Keratinocyte (primary cell): ENCODE data around the gene PCDH1. TPM values are rescaled to one million over a fixed set of nuclear protein-coding genes. Genes with fewer than 3 reads are reported as not detected.

Experiments used
- DNase-seq: peaks from one replicate; pipeline ENCODE4 v3.0.0-alpha.2; 2011; ENCODE audit warnings: low read depth, missing footprints, low spot score
- FAIRE-seq: peaks from 2 replicates; lab custom pipeline; 2011; peaks lifted over from hg19 to GRCh38; lab: Jason Lieb, UNC
- H2AFZ ChIP-seq: 2 replicates; pipeline ENCODE4 v1.6.0; 2012; ENCODE audit warnings: low read length, control low read depth, inconsistent platforms; ENCODE audit not compliant: control insufficient read depth
- H3K27ac ChIP-seq: 2 replicates; pipeline ENCODE4 v1.5.1; 2011; ENCODE audit warnings: low read length; ENCODE audit not compliant: control insufficient read depth, insufficient read depth
- H3K27me3 ChIP-seq: 3 replicates; pipeline ENCODE4 v1.6.0; 2011; ENCODE audit warnings: low read length; ENCODE audit not compliant: control insufficient read depth, insufficient read depth; ENCODE audit errors: extremely low read depth
- H3K36me3 ChIP-seq, 2 experiments: 2 replicates in 1 of 2; 3 replicates in 1 of 2; pipeline ENCODE4 v1.5.1; 2011; ENCODE audit warnings: low read length in 2 of 2, mild to moderate bottlenecking in 1 of 2; ENCODE audit not compliant: control insufficient read depth in 2 of 2, insufficient read depth in 2 of 2; ENCODE audit errors: extremely low read depth in 1 of 2
- H3K4me1 ChIP-seq: 3 replicates; pipeline ENCODE4 v1.5.1; 2011; ENCODE audit warnings: low read length; ENCODE audit not compliant: control insufficient read depth, insufficient read depth; ENCODE audit errors: extremely low read depth
- H3K4me2 ChIP-seq: 3 replicates; pipeline ENCODE4 v1.6.0; 2011; ENCODE audit warnings: low read depth, low read length; ENCODE audit not compliant: control insufficient read depth, insufficient read depth; ENCODE audit errors: extremely low read depth
- H3K4me3 ChIP-seq, 3 experiments: fragments of 200-600 bp in 1 of 3; sonication (generic) in 1 of 3; 2 replicates in 2 of 3; 3 replicates in 1 of 3; pipeline ENCODE4 v1.5.1; 2011 to 2016; ENCODE audit warnings: low read length in 3 of 3, mild to moderate bottlenecking in 3 of 3, control low read depth in 2 of 3, inconsistent platforms in 1 of 3, low read depth in 1 of 3, mixed read lengths in 1 of 3, mixed run types in 1 of 3, moderate library complexity in 1 of 3; ENCODE audit not compliant: control insufficient read depth in 2 of 3, insufficient read depth in 2 of 3; ENCODE audit errors: extremely low read depth in 1 of 3
- H3K79me2 ChIP-seq: 2 replicates; pipeline ENCODE4 v1.6.0; 2012; ENCODE audit warnings: low read length; ENCODE audit not compliant: control insufficient read depth, insufficient read depth
- H3K9ac ChIP-seq: 3 replicates; pipeline ENCODE4 v1.6.0; 2011; ENCODE audit warnings: low read length; ENCODE audit not compliant: control insufficient read depth, insufficient read depth; ENCODE audit errors: extremely low read depth
- H3K9me1 ChIP-seq: 3 replicates; pipeline ENCODE4 v1.6.0; 2011; ENCODE audit warnings: low read length; ENCODE audit not compliant: control insufficient read depth, insufficient read depth; ENCODE audit errors: extremely low read depth
- H3K9me3 ChIP-seq: 2 replicates; pipeline ENCODE4 v1.5.1; 2012; ENCODE audit warnings: low read depth, low read length; ENCODE audit not compliant: control insufficient read depth
- H4K20me1 ChIP-seq: 3 replicates; pipeline ENCODE4 v1.6.0; 2011; ENCODE audit warnings: low read length; ENCODE audit not compliant: control insufficient read depth, insufficient read depth; ENCODE audit errors: extremely low read depth
- EZH2 ChIP-seq: IDR thresholded peaks from one replicate; pipeline ENCODE4 v1.6.1; 2012; ENCODE audit warnings: inconsistent platforms, mild to moderate bottlenecking, low read length, moderate library complexity
- dilution Hi-C: fragments of 300-500 bp; cut with MboI; formaldehyde crosslinking; loops from one replicate; pipeline ENCODE4 v1.7.0; 2020; ENCODE audit warnings: low sequenced_read_pairs; ENCODE audit not compliant: extremely low pct_ligation_motif_present
- polyA plus RNA-seq, 5 experiments: library from polyadenylated mRNA; depleted of rRNA in 3 of 5; stranded (reverse) in 3 of 5; stranded (forward) in 1 of 5; unstranded in 1 of 5; fragments of >200 nt; gene quantifications; 1 replicate in 1 of 5; 2 replicates in 3 of 5; 3 replicates in 1 of 5; pipeline versions ENCODE4 v1.2.1 to v1.2.3, GENCODE V29; 2011 to 2012; ENCODE audit warnings: missing spikeins in 2 of 5, low read depth in 1 of 5, low replicate concordance in 1 of 5
- TF ChIP-seq, protein P1 (sequence below), 3 experiments: IDR thresholded peaks in 1 of 3; conservative IDR thresholded peaks in 1 of 3; optimal IDR thresholded peaks in 1 of 3; 2 replicates in 2 of 3; 3 replicates in 1 of 3; pipeline versions ENCODE3 to v1.5.1; 2011; ENCODE audit warnings: low read length in 3 of 3, mild to moderate bottlenecking in 3 of 3, moderate library complexity in 2 of 3, control low read depth in 1 of 3, inconsistent platforms in 1 of 3; ENCODE audit not compliant: insufficient read depth in 2 of 3; ENCODE audit errors: extremely low read depth in 1 of 3

Gene PCDH1
- polyA plus RNA-seq, 1 donor (not counting 4 experiments of a cell fraction or from before 2014, with no cell fraction given), result 10.0 TPM

DNA sequence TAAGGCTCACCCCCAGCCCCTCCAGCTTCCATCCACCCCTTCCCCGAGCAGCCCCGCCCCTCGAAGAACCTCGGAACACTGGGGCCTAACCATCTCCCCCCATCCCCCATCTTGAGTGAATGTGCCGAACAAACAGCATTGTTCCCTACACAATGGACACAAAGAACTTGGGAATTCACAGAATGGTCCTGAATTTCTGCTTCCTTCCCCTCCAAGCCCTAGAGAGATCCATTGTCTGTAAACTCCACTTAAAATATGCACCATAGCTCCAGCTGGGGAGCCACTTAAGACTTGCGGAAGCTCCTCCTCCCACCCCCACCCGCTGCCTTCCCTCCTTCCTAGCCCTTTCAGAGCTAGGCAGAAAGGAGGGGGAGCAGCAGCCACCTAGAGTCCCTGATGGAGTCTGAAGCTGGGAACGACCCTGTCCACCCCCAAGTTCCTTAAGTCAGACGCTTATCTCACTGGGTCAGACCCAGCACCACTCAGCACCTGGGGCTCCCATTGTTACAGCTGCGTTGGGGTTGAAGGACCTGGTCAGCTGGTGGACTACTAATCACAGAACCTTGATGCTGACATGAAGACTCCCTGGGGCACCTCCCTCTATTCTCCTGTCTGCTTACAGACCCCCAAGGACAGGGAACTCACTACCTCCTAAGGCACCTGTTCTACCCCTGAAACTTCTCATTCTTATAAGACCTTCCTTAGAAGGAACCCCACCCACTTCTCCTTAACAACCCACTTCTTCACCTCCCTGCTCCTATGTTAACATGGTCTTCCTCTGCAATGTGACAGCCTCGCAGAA lies 61.4 kb downstream of the PCDH1 start:
- Histone ChIP-seq H3K9me1 (no peaks in the 10 kb centered on the region), H3K36me3 (no peaks in the 10 kb centered on the region)
- FAIRE-seq, result no peak

DNA sequence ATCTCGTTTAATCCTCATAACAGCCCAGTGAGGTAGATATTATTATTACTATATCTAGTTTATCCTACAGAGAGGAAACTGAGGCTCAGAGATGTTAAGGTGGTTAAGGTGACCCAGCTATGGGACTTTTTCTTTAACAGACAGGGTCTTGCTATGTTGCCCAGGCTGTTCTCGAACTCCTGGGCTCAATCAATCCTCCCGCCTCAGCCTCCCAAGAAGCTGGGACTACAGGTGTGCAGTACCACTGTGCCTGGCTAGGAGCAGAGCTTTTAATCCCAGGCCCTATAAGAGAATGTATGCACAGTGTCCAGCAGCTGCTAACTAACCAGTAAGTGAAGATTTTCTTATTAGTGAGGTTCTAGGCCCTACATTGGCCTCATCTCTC lies 62.4 kb downstream of the PCDH1 start:
- Histone ChIP-seq H3K36me3 (no peaks in the 10 kb centered on the region), H3K4me3 (no peak overlapping the region), H2AFZ (no peak overlapping the region), H3K9ac (no peak overlapping the region), H4K20me1 (no peaks in the 10 kb centered on the region), H3K4me2 (no peak overlapping the region), H3K9me3 (no peaks in the 10 kb centered on the region), H3K27me3 (peaks cover 20% of the 10 kb centered on the region), H3K27ac (no peak overlapping the region), H3K9me1 (no peaks in the 10 kb centered on the region), H3K79me2 (no peaks in the 10 kb centered on the region), H3K4me1 (no peaks in the 10 kb centered on the region)
- dilution Hi-C loops, result no loop called here
- no peak for FAIRE-seq
- no peak for DNase-seq
- TF ChIP-seq, protein P1, sequence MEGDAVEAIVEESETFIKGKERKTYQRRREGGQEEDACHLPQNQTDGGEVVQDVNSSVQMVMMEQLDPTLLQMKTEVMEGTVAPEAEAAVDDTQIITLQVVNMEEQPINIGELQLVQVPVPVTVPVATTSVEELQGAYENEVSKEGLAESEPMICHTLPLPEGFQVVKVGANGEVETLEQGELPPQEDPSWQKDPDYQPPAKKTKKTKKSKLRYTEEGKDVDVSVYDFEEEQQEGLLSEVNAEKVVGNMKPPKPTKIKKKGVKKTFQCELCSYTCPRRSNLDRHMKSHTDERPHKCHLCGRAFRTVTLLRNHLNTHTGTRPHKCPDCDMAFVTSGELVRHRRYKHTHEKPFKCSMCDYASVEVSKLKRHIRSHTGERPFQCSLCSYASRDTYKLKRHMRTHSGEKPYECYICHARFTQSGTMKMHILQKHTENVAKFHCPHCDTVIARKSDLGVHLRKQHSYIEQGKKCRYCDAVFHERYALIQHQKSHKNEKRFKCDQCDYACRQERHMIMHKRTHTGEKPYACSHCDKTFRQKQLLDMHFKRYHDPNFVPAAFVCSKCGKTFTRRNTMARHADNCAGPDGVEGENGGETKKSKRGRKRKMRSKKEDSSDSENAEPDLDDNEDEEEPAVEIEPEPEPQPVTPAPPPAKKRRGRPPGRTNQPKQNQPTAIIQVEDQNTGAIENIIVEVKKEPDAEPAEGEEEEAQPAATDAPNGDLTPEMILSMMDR (optimal IDR thresholded peaks at IDR 0.05 in 1 of 3, IDR thresholded peaks at IDR 0.05 in 1 of 3, conservative IDR thresholded peaks at IDR 0.05 in 1 of 3; ENCODE audit: extremely low read depth in 1 of 3, insufficient read depth in 2 of 3, low read length in 3 of 3), result no peak
- TF ChIP-seq EZH2, result no peak

More for the DNA sequence above, 61.4 kb downstream of the PCDH1 start:
- H3K4me1 ChIP-seq, result peaks cover 8% of the 10 kb centered on the region
- dilution Hi-C loops, result no loop called here
- H3K4me2 ChIP-seq, result no peak overlapping the region
- H3K79me2 ChIP-seq, result no peaks in the 10 kb centered on the region
- no peaks in the 10 kb centered on the region for H3K9me3 ChIP-seq
- H3K4me3 ChIP-seq, result no peak overlapping the region
- no peak for DNase-seq
- peaks cover 10% of the 10 kb centered on the region for H3K27me3 ChIP-seq
- H2AFZ ChIP-seq, result no peak overlapping the region
- TF ChIP-seq, protein P1 (optimal IDR thresholded peaks at IDR 0.05 in 1 of 3, IDR thresholded peaks at IDR 0.05 in 1 of 3, conservative IDR thresholded peaks at IDR 0.05 in 1 of 3; ENCODE audit: extremely low read depth in 1 of 3, insufficient read depth in 2 of 3, low read length in 3 of 3), result no peak
- TF ChIP-seq EZH2, result no peak
- H3K9ac ChIP-seq, result no peak overlapping the region
- no peak overlapping the region for H3K27ac ChIP-seq
- H4K20me1 ChIP-seq, result no peaks in the 10 kb centered on the region
